CD4-positive, alpha-beta T cell treated with Interferon alpha-2 for 1 hour (primary cell): ENCODE measurements around the gene ZCWPW1.
"Not testable (repeated sequence)": the region's sequence is repeated elsewhere in the genome, so short reads cannot be mapped to it uniquely, and the experiment has no call there.

ENCODE experiments used
- DNase-seq, 2 donors: peaks; one replicate each; pipeline ENCODE4 v3.0.0-alpha.2; 2020 to 2022

ZCWPW1 gene

DNA sequence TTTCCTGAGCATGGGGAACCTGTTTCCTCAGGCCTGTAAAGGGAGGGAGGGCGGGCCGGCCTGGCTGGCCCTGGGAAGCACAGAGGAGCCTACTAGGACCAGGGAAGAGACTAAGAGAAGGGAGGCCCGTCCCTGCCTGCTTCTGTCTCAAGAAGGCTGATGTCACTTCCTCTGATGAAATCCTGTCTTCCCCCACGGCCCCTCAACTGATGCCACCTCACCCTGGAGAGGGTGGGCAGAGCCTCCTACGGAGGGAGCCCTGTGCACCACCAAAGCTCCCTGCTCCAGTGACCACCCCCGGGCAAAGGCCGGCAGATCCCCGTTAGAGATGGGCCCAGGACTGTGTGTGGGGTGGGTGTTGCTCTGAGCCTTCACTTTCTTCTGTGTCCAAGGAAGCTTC lies 56.2 kb downstream of the ZCWPW1 start:
- DNase-seq = peak; percentile 24 to 67

DNA sequence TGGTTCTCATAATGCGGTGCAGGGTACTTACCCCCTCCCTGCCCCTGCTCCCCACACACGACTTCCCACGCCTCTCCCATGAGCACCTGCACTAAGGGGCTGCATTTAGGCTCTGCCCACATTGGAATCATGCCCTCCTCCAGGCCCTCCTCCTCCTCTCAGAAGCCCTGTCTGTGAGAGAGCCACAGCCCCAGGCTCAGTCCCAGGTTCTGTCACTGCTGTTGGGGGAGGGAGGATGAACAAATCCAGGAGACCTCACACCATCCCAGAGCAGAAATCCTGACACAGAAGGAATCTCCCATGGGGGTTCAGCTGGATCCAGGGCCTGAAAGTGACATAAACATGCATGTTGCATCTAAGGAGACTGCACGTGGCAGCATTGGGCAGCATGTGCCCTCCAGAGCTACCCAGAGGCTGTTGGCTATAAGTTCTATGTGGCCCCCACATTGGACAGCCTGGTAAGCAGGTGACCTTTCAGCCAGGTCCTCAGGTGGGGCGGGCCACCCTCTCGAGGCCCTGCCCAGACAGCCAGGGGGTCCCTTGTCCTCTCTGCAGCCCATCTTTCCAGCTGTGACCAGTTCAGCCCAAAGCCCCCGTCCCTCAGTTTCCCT lies 56.8 kb downstream of the ZCWPW1 start:
- no peak for DNase-seq

DNA sequence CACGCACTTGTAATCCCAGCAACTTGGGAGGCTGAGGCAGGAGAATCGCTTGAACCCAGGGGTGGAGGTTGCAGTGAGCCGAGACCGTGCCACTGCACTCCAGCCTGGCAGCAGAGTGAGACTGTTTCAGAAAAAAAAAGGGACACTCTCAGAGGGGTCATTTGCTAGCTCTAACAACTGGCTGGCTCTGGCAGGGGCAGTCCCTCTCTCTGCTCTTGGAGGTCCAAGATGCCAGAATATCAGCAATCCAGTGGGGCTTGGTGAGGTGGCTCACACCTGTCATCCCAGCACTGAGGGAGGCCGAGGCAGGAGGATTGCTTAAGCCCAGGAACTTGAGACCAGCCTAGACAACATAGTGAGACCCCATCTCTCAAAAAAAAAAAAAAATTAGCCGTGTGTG lies 57.8 kb downstream of the ZCWPW1 start:
- DNase-seq = no peak

DNA sequence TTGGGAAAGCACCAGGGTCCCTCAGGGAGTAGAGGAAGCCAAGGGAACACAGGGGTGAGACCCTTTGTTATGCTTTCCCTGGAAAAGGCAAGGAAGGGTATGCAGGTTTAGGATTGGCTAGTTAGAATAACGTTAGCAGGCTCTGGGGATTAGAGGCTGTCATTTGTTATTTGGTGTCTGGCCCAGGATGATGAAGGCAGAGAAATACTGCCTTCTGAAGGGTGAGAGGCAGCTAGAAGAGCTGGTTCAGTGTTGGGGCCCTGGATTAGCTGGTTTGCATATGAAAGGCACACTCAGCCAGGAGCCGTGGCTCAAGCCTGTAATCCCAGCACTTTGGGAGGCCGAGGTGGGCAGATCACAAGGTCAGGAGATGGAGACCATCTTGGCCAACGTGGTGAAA lies 58.2 kb downstream of the ZCWPW1 start:
- no peak for DNase-seq

DNA sequence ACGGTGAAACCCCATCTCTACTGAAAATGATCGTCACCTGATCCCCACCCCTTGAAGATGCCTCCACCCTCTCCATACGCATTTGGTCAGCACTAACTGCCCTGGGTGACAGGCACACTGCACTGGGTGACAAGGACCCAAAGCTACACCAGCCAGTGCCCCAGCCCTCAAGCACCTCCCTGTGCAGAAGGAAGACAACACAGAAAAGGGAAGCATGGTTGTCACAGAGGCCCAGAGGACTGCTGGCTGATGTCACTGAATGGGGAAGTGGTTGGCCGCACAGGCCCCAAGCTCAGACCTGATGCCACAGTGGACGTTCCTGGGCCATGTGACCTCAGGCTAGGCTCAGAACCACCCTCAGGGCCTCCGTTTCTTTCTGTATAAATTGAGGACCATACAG lies 59.4 kb downstream of the ZCWPW1 start:
- peak; percentile 45 to 87 for DNase-seq

DNA sequence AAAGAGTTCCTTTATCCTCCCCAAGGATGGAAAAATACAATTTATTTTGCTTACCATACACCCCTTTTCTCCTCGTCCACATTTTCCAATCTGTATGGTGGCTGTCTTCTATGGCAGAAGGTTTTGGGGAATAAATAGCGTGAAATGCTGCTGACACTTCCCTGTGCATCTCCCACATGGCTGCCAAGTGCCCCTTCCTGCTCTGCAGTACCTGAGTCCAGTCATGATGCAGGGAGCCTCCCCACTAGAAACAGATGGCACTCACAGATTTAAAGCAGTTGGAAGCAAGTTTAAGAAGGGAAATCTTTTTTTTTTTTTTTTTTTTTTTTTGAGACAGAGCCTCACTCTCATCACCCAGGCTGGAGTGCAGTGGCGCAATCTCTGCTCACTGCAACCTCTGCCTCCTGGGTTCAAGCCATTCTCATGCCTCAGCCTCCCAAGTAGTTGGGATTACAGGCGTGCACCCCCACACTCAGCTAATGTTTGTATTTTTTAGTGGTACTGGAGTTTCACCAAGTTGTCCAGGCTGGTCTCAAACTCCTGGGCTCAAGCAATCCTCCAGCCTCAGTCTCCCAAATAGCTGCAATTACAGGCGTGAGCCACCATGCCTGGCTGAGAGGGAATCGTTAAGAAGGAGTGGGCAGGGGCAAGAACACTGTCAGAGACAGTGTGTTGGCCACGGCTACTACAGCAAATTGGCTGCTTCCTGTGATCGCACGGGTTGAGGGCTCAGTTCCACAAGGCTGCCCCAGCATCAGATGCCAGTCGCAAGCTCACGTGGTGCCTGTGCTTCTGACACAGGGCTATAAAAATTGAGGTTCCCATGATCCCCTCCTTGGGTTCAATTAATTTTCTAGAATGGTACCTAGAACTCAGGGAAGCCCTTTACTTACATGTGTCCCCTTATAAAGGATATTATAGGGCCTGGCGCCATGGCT lies 60.6 kb downstream of the ZCWPW1 start:
- peak in 1 of 2 donors; percentile 52 for DNase-seq

DNA sequence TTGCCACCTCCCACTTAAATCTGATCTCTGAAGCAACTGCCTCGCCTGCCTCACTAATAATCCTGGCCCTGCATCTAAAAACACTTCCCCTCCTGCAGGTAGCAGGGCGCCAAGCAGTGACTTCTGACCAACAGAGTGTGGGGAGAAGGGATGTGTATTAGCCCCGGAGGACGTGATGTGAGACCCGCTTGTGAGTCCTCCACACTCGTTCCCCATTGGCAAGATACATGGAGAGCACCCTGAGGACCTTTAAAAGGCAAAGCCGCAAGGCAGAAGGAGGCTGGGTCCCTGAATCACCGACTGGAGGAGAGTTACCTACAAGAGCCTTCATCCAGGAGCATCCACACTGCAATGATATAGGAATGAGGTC lies 61.3 kb downstream of the ZCWPW1 start:
- no peak for DNase-seq

DNA sequence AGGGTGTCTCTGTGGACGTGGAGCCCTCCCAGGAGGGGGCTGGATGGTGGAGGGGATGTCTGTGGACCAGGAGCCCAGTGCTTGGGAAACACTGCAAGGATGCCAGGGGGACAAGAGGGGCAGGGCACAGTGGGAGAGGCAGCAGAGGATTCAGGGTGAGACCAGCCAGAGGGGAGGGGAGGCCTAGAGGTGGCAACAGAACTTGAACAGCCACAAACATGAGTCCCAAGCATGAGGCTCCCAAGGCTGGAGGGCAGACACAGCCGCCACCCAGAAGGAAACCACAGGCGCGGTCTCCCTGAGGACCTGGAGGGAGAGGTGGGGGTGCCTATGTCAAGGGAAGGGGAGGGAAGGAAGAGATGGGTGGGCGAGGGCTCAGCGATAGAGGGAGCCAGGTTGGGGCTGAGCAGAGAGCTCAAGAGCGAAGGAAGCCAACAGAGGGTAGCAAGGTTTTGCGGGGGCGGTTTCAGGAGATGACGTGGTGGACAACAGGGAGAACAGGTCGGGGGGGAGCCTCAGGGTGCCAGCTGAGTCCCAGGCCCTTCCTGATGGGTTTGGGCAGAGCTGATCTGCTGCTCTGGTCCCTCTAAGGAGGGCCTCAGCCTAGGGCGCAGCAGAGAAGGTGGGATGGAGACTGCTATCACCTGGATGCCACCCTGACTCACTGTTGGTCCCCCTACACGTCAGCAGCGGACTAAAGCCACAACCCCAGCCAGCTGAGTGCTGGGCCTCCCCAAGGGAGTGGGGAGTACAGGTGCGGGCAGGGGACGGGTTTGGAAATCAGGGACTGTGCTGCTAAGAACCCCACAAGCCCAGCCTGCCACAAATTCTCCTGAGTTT lies 61.9 kb downstream of the ZCWPW1 start:
- no peak for DNase-seq

DNA sequence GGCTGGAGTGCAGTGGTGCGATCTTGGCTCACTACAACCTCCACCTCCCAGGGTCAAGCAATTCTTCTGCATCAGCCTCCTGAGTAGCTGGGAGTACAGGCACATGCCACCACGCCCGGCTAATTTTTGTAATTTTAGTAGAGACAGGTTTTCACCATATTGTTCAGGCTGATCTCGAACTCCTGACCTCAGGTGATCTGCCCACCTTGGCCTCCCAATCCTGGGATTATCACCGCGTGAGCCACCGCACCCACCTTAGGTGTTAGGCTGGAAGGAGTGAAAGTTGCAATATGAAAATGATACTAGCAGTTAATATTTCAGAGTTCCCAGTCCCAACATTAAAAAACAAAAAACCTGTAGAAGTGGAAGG lies 62.5 kb downstream of the ZCWPW1 start:
- DNase-seq = not testable (repeated sequence)

DNA sequence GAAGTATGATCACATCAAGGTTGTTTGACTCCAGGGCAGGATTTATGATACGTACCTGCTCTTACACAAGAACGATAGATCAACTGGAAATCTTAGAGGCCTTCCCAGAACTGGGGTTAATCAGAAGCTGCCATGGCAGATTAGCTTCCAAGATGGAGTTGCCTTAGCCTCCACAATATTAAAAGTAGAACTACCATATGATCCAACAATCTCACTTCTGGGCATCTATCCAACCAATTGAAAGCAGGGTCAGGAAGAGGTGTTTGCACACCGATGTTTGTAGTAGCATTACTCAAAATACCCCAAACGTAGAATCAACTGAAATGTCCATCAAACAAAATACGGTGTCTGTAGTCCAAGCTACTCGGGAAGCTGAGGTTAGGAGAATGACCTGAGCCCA lies 64.0 kb downstream of the ZCWPW1 start:
- DNase-seq = no peak

DNA sequence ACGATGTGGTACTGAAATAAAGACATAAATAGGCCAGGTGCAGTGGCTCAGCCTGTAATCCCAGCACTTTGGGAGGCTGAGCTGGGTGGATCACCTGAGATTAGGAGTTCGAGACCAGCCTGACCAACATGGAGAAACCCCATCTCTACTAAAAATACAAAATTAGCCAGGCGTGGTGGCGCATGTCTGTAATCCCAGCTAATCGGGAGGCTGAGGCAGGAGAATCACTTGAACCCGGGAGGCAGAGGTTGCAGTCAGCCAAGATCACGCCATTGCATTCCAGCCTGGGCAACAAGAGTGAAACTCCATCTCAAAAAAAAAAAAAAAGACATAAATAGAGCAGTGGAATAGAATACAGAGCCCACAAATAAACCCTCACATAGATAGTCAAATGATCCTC lies 64.7 kb downstream of the ZCWPW1 start:
- not testable (repeated sequence) for DNase-seq

DNA sequence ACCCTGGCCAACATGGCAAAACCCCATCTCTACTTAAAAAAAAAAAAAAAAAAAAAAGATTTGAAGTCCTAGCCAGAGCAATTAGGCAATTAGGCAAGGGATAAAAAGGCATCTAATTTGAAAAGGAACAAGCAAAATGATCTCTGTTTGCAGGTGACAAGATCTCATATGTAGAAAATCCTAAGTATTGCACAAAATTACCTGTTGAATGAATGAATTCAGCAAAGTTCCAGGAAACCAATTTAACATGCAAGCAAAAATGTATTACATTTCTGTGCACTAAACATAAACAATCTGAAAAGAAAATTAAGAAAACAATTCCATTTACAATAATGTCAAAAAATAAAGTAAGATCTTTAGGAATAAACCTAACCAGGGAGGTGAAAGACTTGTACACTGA lies 65.4 kb downstream of the ZCWPW1 start:
- no peak for DNase-seq

DNA sequence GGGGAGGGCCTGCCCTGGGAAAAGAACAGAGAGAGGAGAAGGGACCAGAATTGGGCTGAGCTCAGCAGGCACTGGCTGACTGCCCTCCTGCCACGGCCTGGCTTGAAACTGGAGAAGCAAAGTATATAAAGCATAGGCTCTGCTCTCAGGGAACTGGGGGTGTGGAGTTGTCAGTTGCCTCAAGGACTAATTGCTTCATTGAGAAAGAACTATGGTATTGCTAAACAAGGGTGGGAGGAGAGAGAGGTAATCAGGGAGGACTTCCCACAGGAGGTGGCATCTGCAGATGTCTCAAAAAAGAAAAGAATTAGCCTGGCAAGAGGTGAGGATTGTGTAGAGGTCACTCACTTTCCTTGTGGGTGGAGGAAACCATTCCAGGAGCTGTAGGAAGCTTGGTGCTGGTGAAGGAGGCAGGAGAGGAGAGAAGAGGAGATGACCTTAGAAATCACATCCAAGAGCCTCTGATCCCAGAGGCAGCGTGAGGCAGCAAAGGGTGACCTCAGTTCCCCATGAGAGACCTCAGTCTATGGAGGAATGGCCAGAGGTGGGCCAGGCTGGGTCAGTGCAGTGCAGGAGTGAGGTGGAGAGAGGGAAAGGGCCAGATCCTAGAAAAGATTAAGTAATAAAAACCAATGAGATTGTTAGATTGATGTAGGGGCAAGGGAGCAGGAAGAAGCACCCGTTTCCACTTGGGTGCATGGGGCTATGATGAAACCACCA lies 68.2 kb downstream of the ZCWPW1 start:
- no peak for DNase-seq

DNA sequence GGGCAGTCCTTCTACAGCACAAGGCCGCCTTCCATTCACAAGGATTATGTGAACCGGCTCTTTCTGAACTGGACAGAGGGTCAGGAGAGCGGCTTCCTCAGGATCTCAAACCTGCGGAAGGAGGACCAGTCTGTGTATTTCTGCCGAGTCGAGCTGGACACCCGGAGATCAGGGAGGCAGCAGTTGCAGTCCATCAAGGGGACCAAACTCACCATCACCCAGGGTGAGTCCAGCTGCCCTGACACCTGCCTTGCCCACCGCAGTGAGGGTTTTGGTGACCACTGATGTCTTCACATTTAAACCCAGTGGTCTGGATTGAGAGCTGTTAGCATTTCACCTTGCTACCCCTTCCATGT lies 69.7 kb downstream of the ZCWPW1 start:
- no peak for DNase-seq

DNA sequence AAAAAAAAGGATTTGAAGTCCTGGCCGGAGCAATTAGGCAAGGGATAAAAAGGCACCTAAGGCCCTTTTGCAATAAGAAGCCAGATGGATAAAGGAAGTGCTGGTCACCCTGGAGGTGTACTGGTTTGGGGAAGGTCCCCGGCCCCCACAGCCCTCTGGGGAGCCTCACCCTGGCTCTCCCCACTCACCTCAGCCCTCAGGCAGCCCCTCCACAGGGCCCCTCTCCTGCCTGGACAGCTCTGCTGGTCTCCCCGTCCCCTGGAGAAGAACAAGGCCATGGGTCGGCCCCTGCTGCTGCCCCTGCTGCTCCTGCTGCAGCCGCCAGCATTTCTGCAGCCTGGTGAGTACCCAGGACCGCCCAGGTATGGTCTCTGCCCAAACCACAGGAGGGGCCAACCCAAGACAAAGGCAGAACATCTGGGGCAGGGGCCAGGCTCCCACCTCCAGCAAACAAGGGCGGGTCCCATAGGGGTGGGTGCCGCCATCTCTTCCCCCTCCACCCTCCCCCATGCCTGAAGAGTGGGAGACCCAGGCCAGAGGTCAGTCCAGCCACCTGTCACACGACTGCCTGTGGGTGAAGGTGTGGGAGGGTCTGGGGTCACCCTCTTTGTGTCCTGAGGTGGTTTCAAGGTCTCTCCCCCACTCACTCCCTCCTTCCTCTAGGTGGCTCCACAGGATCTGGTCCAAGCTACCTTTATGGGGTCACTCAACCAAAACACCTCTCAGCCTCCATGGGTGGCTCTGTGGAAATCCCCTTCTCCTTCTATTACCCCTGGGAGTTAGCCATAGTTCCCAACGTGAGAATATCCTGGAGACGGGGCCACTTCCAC lies 70.3 kb downstream of the ZCWPW1 start, which contains the start of gene PILRB:
PILRB (plus strand) TSS at position 91 of the 830 bp plus-strand sequence; CDS start at position 277, 186 bp downstream.
- no peak for DNase-seq

DNA sequence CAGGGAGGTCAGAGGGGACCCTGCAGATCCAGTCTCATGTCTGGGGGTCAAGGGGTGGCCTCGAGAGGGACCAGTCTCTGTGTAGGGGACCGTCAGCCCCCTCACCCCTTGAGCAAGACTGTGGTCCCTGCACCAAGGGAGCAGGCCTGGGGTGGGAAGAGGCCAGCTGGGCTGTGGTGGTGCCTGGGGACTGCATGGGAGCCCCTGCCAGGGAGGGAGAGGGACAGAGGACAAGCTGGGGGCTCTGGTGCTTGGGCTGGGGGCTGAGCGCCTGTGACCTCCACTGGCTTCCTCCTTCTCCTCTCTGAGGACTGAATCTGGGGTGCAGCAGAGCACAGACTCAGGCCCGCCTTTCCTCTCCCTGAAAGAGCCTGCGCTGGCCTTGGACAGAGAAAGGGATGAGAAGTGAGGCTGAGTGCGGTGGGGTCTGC lies 71.4 kb downstream of the ZCWPW1 start:
- DNase-seq = no peak

DNA sequence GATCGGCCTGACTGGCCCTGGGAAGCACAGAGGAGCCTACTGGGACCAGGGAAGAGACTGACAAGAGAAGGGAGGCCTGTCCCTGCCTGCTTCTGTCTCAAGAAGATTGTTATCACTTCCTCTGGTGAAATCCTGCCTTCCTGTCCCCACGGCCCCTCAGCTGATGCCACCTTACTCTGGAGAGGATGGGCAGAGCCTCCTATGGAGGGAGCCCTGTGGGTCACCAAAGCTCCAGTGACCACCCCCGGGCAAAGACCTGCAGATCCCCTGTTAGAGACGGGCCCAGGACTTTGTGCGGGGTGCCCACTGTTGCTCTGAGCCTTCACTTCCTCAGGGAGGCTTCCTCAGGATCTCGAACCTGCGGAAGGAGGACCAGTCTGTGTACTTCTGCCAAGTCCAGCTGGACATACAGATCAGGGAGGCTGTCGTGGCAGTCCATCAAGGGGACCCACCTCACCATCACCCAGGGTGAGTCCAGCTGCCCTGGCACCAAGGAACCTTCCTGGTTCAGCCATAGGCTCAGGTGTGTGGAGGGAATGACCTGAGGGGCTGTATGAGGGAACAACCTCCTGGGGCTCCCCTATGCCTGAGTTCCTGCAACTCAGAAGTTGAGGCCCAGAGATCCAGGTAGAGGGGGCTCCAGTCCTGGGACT lies 72.0 kb downstream of the ZCWPW1 start:
- no peak for DNase-seq

DNA sequence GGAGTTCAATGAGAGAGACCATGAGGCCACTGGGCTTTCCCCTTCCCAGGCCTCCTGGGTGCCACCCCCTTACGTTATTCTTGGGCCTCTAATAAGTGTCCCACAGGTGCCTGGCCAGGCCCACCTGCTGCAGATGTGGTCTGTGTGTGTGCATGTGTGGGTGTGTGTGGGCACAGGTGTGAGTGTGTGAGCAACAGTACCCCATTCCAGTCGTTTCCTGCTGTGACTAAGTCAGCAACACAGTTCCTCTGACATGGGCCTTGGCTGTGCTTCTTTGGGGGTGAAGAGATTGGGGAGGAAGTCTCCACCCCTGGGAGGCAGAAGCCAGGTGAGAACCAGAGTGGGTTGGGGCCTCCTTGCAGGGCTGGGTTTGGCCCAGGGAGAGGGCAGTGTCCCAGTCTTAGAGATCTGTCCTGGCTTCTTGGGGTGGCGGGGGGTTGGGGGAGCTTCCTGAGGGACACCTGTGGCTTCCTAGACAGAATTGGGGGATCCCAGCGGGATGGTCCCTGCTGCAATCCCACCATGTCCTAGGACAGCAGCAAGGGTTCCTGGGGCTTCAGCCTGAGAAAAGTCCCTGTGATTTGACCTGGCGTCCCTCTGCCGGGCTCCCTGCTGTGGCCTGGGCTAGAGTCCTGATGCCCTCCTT lies 74.7 kb downstream of the ZCWPW1 start:
- DNase-seq = peak; percentile 31 to 56

DNA sequence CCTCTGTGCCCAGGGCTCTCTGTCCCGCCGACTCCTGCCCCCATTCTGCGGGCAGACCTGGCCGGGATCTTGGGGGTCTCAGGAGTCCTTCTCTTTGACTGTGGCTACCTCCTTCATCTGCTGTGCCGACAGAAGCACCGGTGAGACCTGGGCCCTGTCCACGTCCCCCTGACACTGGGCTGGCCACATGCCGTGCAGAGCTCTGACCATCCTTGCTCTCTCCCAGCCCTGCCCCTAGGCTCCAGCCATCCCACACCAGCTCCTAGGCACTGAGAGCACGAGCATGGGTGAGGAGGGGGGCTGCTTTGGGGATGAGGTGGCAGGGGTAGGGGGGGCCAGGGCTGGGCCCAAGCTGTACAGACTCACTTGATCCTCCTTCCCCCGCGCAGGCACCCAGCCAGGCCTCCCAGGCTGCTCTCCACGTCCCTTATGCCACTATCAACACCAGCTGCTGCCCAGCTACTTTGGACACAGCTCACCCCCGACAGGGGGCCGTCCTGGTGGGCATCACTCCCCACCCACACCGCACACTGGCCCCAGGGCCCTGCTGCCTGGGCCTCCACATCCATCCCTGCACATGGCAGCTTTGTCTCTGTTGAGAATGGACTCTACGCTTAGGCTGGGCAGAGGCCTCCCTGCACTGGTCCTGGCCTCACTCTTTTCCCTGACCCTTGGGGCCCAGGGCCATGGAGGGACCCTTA lies 75.4 kb downstream of the ZCWPW1 start:
- DNase-seq = no peak

DNA sequence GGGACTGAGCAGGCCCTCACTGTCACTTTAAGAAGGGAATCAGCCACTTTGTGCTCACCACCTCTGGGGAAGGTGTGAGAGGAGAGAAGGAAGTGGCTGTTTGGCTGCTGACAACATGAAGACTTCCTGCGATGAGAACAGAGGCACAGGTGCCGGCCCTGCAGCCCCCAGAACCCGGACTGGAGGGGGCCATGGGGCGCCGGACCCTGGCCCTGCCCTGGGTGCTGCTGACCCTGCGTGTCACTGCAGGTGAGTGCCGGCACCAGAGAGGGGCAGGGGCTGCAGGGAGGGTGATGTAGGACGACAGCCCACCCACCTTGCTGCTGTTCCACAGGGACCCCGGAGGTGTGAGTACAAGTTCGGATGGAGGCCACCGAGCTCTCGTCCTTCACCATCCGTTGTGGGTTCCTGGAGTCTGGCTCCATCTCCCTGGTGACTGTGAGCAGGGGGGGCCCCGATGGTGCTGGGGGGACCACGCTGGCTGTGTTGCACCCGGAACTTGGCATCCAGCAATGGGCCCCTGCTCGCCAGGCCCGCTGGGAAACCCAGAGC lies 76.2 kb downstream of the ZCWPW1 start:
- not testable (repeated sequence) for DNase-seq
